Measurements from ENCODE around the gene PGLYRP4. TPM values are rescaled to one million over a fixed set of nuclear protein-coding genes. Genes with fewer than 3 reads are reported as not detected.

Gene PGLYRP4
- total and polyA plus RNA-seq, 2 of the 4 experiments (the other 2 are of a cell fraction) = not detected

DNA sequence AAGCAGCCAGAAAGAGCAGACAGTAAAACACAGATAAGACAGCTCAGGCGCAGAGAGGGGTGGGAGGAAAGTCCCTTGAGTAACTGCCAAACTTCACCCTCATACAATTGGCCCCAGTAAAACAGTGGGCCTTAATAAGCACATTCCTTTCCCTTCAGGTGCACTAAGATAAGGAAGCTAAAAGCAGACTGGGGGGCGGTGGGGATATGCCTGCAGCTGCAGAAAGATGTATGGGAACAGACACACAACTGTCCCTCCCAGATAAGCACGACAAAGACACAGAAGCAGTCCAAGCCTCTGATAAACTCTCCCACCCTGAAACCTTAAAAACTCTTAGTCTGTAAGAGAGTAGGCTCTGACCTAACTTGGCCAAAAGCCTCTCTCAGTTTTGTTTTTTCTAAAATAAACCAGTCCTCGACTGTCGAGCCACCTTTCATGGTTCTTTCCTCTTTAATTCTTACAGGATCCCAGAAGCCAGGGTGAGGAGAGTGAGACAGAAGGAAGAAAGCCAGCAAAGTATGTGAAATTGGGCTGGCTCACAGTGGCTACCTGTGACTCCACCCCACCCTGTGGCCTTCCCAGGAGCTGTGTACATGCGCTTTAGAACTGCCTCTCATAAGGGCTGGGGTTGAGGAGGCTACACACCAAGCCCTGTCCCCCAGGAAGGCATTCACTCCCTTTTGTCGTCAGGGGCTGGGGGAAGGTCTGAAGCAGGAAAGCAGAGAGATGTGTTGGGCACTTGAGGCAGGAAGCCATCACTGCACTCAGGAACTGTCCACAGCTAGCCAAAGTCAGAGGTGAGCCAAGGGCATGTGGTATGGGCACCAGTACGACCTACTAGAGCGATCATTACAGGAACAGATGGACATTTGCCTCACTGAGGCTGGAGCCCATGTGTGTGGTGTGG lies 4.6 kb downstream of the PGLYRP4 start:
- CTCF ChIA-PET = interaction anchor here (1.3 kb wide), 1 partner anchor 9 kb away, joined by 4 read pairs; no protein-coding TSS in a partner anchor
- H3K79me1 ChIP-seq (ENCODE audit: low read depth in 1 of 2, low read length in 2 of 2) = no peaks in the 10 kb centered on the region
- H2AK9ac ChIP-seq (replicated peaks; ENCODE audit: low read depth, low read length, poor library complexity) = no peak overlapping the region
- H3K4me3 ChIP-seq (ENCODE audit: insufficient read depth, low read depth, low read length) = no peak overlapping the region
- H3K27me3 ChIP-seq (ENCODE audit: control insufficient read depth, insufficient read depth, low read length) = peaks cover 4% of the 10 kb centered on the region
- TF ChIP-seq CEBPB (IDR thresholded peaks at IDR 0.05; ENCODE audit: low read depth, low read length) = no peak
- peak overlapping the region; percentile 38 for H2AFZ ChIP-seq (replicated peaks; ENCODE audit: low read length, poor library complexity)
- H2BK120ac ChIP-seq (ENCODE audit: low read depth, low read length) = no peak overlapping the region
- H4K8ac ChIP-seq (ENCODE audit: low read depth in 2 of 2, low read length in 2 of 2) = no peak overlapping the region
- no peak overlapping the region for H3K18ac ChIP-seq (ENCODE audit: low read depth, low read length)
- no peak overlapping the region for H4K91ac ChIP-seq (ENCODE audit: insufficient read depth, low read depth, low read length)
- no peaks in the 10 kb centered on the region for H3K9me3 ChIP-seq (ENCODE audit: control insufficient read depth, insufficient read depth, low read length)
- POLR2A ChIA-PET (ENCODE audit: unreplicated experiment) = no interaction called here
- no peak overlapping the region for H3K9ac ChIP-seq (ENCODE audit: low read depth, low read length)
- 30% methylated on average over 3 of the region's 9 CpGs; no CpG with 5 or more reads in 1 of the 2 experiments for WGBS, 2 experiments (ENCODE audit: extremely low coverage in 2 of 2, insufficient read length in 1 of 2)
- H4K20me1 ChIP-seq (ENCODE audit: insufficient read depth, low read length) = no peaks in the 10 kb centered on the region
- dilution Hi-C loops (cut with HindIII; ENCODE audit: low sequenced_read_pairs, unreplicated experiment) (no loop called here), intact Hi-C loops (cut with micrococcal nuclease) (no loop called here), in situ Hi-C loops (cut with MboI; ENCODE audit: low sequenced_read_pairs) (no loop called here)
- ATAC-seq (ENCODE audit: low read depth) = no peak
- H3K56ac ChIP-seq (ENCODE audit: extremely low read depth, insufficient read depth, low read length) = no peak overlapping the region
- no peak for DNase-seq
- no peak overlapping the region for H2AK5ac ChIP-seq (ENCODE audit: low read depth, low read length)
- no peak overlapping the region for H4K5ac ChIP-seq (ENCODE audit: low read depth, low read length)
- H3K27ac ChIP-seq (ENCODE audit: insufficient read depth, low read length) = no peak overlapping the region
- H3K4me2 ChIP-seq (ENCODE audit: low read depth, low read length) = no peak overlapping the region
- H3K4me1 ChIP-seq (ENCODE audit: control insufficient read depth, insufficient read depth, low read length) = no peaks in the 10 kb centered on the region
- no peaks in the 10 kb centered on the region for H3K9me1 ChIP-seq (ENCODE audit: insufficient read depth, low read length)
- H3K4ac ChIP-seq (ENCODE audit: low read depth, low read length) = no peak overlapping the region
- H3K36me3 ChIP-seq (ENCODE audit: control insufficient read depth, insufficient read depth, low read length) = no peaks in the 10 kb centered on the region
- H2BK15ac ChIP-seq (ENCODE audit: low read depth, low read length) = no peak overlapping the region
- no TSS peak for BruUV-seq (replicated peaks)
- H3K14ac ChIP-seq (replicated peaks; ENCODE audit: low read depth, low read length) = no peak overlapping the region
- no peak overlapping the region for H2BK20ac ChIP-seq (ENCODE audit: low read depth, low read length)
- no peak overlapping the region for H3K23ac ChIP-seq (ENCODE audit: low read depth, low read length)
- no peak overlapping the region for H2BK5ac ChIP-seq (ENCODE audit: low read depth, low read length, poor library complexity, severe bottlenecking)
